HCT116 (cell line): ENCODE measurements around the gene VASN. TPM values are rescaled to one million over a fixed set of nuclear protein-coding genes. Genes with fewer than 3 reads are reported as not detected.
A peak's percentile ranks its signal among the peaks of the same experiment; 100 is the strongest.

Experiments
- ATAC-seq: fragments of 200-7000 bp; cut with Tn5 transposase; 2 replicates; pipeline ENCODE4 v1.9.1; 2020; ENCODE audit warnings: mild to moderate bottlenecking, moderate library complexity
- BruUV-seq: library from RNA; stranded (reverse); fragments of 400-500 nt; replicated peaks from 2 replicates; lab custom pipeline; 2021; lab: Mats Ljungman, UMichigan
- CTCF ChIA-PET: fragments of 300-600 bp; sonication (Branson Sonifier 250); formaldehyde crosslinking; loops from one replicate; lab custom pipeline; 2021; ENCODE audit warnings: antibody characterized with exemption; lab: Charles Lee
- POLR2A ChIA-PET: fragments of 300-600, 350-600 bp; sonication (Branson Sonifier 250); formaldehyde crosslinking; loops from one replicate; lab custom pipeline; 2021; ENCODE audit warnings: antibody characterized with exemption; lab: Charles Lee
- RAD21 ChIA-PET, 2 experiments: fragments of 300-600 bp; sonication (Branson Sonifier 250); formaldehyde crosslinking; loops; one replicate each; lab custom pipeline; 2023; ENCODE audit warnings: low total read pairs in 2 of 2; ENCODE audit not compliant: uncharacterized antibody in 2 of 2, unreplicated experiment in 2 of 2, low non-redundant PET in 1 of 2; lab: Charles Lee
- DNase-seq: peaks from one replicate; pipeline ENCODE4 v3.0.0-alpha.2; 2010; ENCODE audit warnings: low read depth, low spot score
- H2AFZ ChIP-seq: fragments of 200-600 bp; shearing (Covaris generic), sonication (generic); 2 replicates; pipeline ENCODE4 v1.6.1; 2017; ENCODE audit warnings: low read depth, mixed run types, mixed read lengths, antibody characterized with exemption, low read length; ENCODE audit not compliant: poor library complexity, severe bottlenecking
- H3K27ac ChIP-seq: 2 replicates; pipeline ENCODE4 v1.5.1; 2012; ENCODE audit warnings: low read depth, low read length
- H3K27me3 ChIP-seq: fragments of 200-600 bp; sonication (generic); 2 replicates; pipeline ENCODE4 v1.6.1; 2016; ENCODE audit warnings: mixed run types, low read length, mixed read lengths; ENCODE audit not compliant: insufficient read depth
- H3K36me3 ChIP-seq, 2 experiments: fragments of 200-500 bp in 1 of 2; fragments of 200-600 bp in 1 of 2; sonication (Bioruptor generic) in 1 of 2; sonication (generic) in 1 of 2; 2 replicates each; pipeline versions ENCODE4 v1.5.1 to v1.6.1; 2014 to 2016; ENCODE audit warnings: low read length in 2 of 2, inconsistent platforms in 1 of 2, mixed read lengths in 1 of 2, mixed run types in 1 of 2; ENCODE audit not compliant: insufficient read depth in 2 of 2, control insufficient read depth in 1 of 2
- H3K4me1 ChIP-seq, 2 experiments: fragments of 200-600 bp in 1 of 2; sonication (generic) in 1 of 2; 2 replicates each; pipeline versions ENCODE4 v1.5.1 to v1.6.1; 2012 to 2017; ENCODE audit warnings: low read length in 2 of 2, inconsistent platforms in 1 of 2, mild to moderate bottlenecking in 1 of 2, mixed read lengths in 1 of 2, mixed run types in 1 of 2, moderate library complexity in 1 of 2; ENCODE audit not compliant: insufficient read depth in 2 of 2, control insufficient read depth in 1 of 2
- H3K4me2 ChIP-seq: fragments of 200-600 bp; sonication (generic); 2 replicates; pipeline ENCODE4 v1.6.1; 2017; ENCODE audit warnings: mixed run types, low read length, mixed read lengths
- H3K4me3 ChIP-seq, 2 experiments: fragments of 200-600 bp in 1 of 2; sonication (generic) in 1 of 2; replicated peaks in 1 of 2; 2 replicates each; pipeline ENCODE4 v1.5.1; 2011 to 2016; ENCODE audit warnings: low read length in 2 of 2, control low read depth in 1 of 2, low read depth in 1 of 2, mild to moderate bottlenecking in 1 of 2, mixed read lengths in 1 of 2, mixed run types in 1 of 2
- H3K79me2 ChIP-seq: fragments of 200-600 bp; sonication (generic); 2 replicates; pipeline ENCODE4 v1.6.1; 2017; ENCODE audit warnings: mild to moderate bottlenecking, mixed run types, low read length, moderate library complexity, mixed read lengths; ENCODE audit not compliant: insufficient read depth
- H3K9ac ChIP-seq: fragments of 200-600 bp; sonication (generic); 2 replicates; pipeline ENCODE4 v1.6.1; 2016; ENCODE audit warnings: low read length, mixed read lengths
- H3K9me2 ChIP-seq: fragments of 200-600 bp; sonication (generic), shearing (Covaris generic); 2 replicates; pipeline ENCODE4 v1.6.1; 2017; ENCODE audit warnings: mixed run types, mild to moderate bottlenecking, moderate library complexity; ENCODE audit not compliant: insufficient read depth
- H3K9me3 ChIP-seq, 2 experiments: fragments of 200-500 bp in 1 of 2; fragments of 200-600 bp in 1 of 2; sonication (Bioruptor generic) in 1 of 2; sonication (generic) in 1 of 2; 2 replicates each; pipeline ENCODE4 v1.6.1; 2014 to 2017; ENCODE audit warnings: low read length in 2 of 2, mixed read lengths in 2 of 2, inconsistent platforms in 1 of 2, low read depth in 1 of 2, mild to moderate bottlenecking in 1 of 2, mixed run types in 1 of 2, moderate library complexity in 1 of 2; ENCODE audit not compliant: control insufficient read depth in 1 of 2, insufficient read depth in 1 of 2
- H4K20me1 ChIP-seq: fragments of 200-600 bp; sonication (generic), shearing (Covaris generic); 2 replicates; pipeline ENCODE4 v1.6.1; 2017; ENCODE audit warnings: mixed run types, mild to moderate bottlenecking, moderate library complexity; ENCODE audit not compliant: insufficient read depth
- CEBPB ChIP-seq: IDR thresholded peaks from 2 replicates; pipeline ENCODE4 v1.6.1; 2012; ENCODE audit warnings: low read depth
- CTCF ChIP-seq, 3 experiments: fragments of 200-600 bp in 1 of 3; sonication (generic) in 1 of 3; IDR thresholded peaks in 2 of 3; conservative IDR thresholded peaks in 1 of 3; 2 replicates each; pipeline ENCODE4 v1.5.1; 2012 to 2017; ENCODE audit warnings: low read depth in 2 of 3, low read length in 2 of 3, antibody characterized with exemption in 1 of 3, borderline replicate concordance in 1 of 3, control low read depth in 1 of 3, mild to moderate bottlenecking in 1 of 3, mixed read lengths in 1 of 3, mixed run types in 1 of 3, moderate library complexity in 1 of 3; ENCODE audit not compliant: insufficient read depth in 1 of 3
- EZH2 ChIP-seq: fragments of 200-600 bp; sonication (generic); IDR thresholded peaks from 2 replicates; pipeline ENCODE4 v1.6.1; 2017; ENCODE audit warnings: antibody characterized with exemption, mixed run types
- JUND ChIP-seq: IDR thresholded peaks from 2 replicates; pipeline ENCODE4 v1.6.1; 2012
- MAX ChIP-seq: IDR thresholded peaks from 2 replicates; pipeline ENCODE4 v1.6.1; 2012
- POLR2AphosphoS5 ChIP-seq: IDR thresholded peaks from 2 replicates; pipeline ENCODE4 v1.6.1; 2011; ENCODE audit warnings: mild to moderate bottlenecking, low read depth, low read length, moderate library complexity
- REST ChIP-seq: IDR thresholded peaks from 2 replicates; pipeline ENCODE4 v1.6.1; 2012; ENCODE audit warnings: low read depth
- SIN3A ChIP-seq: IDR thresholded peaks from 2 replicates; pipeline ENCODE4 v1.6.1; 2012; ENCODE audit warnings: low read depth
- SRF ChIP-seq: IDR thresholded peaks from 2 replicates; pipeline ENCODE4 v1.6.1; 2012; ENCODE audit warnings: low read depth
- TCF7L2 ChIP-seq: IDR thresholded peaks from 2 replicates; pipeline ENCODE4 v1.7.0; 2011; ENCODE audit warnings: borderline replicate concordance, inconsistent platforms; ENCODE audit not compliant: insufficient read depth, insufficient read length; ENCODE audit errors: extremely low read depth
- YY1 ChIP-seq: IDR thresholded peaks from 2 replicates; pipeline ENCODE4 v1.6.1; 2011; ENCODE audit warnings: low read length, low read depth, moderate library complexity, mild to moderate bottlenecking; ENCODE audit not compliant: insufficient replicate concordance; ENCODE audit errors: extremely low read depth
- ZFX ChIP-seq: fragments of 450-650 bp; IDR thresholded peaks from 2 replicates; pipeline ENCODE4 v1.6.1; 2017
- ZNF274 ChIP-seq: fragments of 200-500 bp; sonication (Bioruptor generic); IDR thresholded peaks from 2 replicates; pipeline ENCODE4 v1.6.1; 2014; ENCODE audit warnings: mild to moderate bottlenecking, low read depth, low read length, inconsistent platforms
- intact Hi-C: fragments of 100-400 bp; cut with micrococcal nuclease; formaldehyde crosslinking; loops from 2 replicates; pipeline ENCODE4 v1.10.0; 2022
- total RNA-seq: library from RNA; stranded (reverse); gene quantifications from one replicate; pipeline ENCODE4 v1.2.1, GENCODE V29; 2021; ENCODE audit not compliant: unreplicated experiment

The VASN gene
- total RNA-seq, 1 experiment from 2014 or later = 6.3 TPM

- DNase-seq (no peak), ATAC-seq (no peak)
- Histone ChIP-seq H2AFZ (no peak overlapping the region), H3K9me2 (no peaks in the 10 kb centered on the region), H3K4me2 (peak overlapping the region; percentile 29; the same call in 1 of the 2 replicates), H3K79me2 (no peaks in the 10 kb centered on the region), H3K9me3 (no peaks in the 10 kb centered on the region), H3K4me1 (peaks cover 6 to 12% of the 10 kb centered on the region in 2 experiments), H4K20me1 (no peaks in the 10 kb centered on the region), H3K4me3 (no peak overlapping the region), H3K27ac (peak overlapping the region; percentile 20; the same call in 1 of the 2 replicates), H3K36me3 (no peaks in the 10 kb centered on the region; a peak in 1 of 4 replicates), H3K9ac (no peak overlapping the region), H3K27me3 (no peaks in the 10 kb centered on the region)
- BruUV-seq = no TSS peak
- RAD21 ChIA-PET = interaction anchor here (1.0 to 1.8 kb wide), 3 partner anchors 14 to 43 kb away, joined by 3 to 13 read pairs (median 9); no protein-coding TSS in a partner anchor
- TF ChIP-seq ZFX = no peak
- TF ChIP-seq SIN3A = no peak
- POLR2A ChIA-PET = no interaction called here
- CTCF ChIA-PET = interaction anchor here (0.9 to 4.4 kb wide), 2 partner anchors 9 to 43 kb away, joined by 6 to 52 read pairs; no protein-coding TSS in a partner anchor
- intact Hi-C loops = loop anchor here (1.0 kb wide), 1 partner anchor 42 kb away; no protein-coding TSS in a partner anchor
Measured at GRCh38 chr16:4359914-4360313, 11.7 kb upstream of the VASN start.

GRCh38 chr16:4360538-4361021, 11.1 kb upstream of the VASN start:
- RAD21 ChIA-PET = interaction anchor here in 1 of 2 experiments (1.8 kb wide), 1 partner anchor 43 kb away, joined by 13 read pairs; no protein-coding TSS in a partner anchor
- H3K79me2 ChIP-seq = no peaks in the 10 kb centered on the region
- peaks cover 6 to 12% of the 10 kb centered on the region in 2 experiments for H3K4me1 ChIP-seq
- H3K9me2 ChIP-seq = no peaks in the 10 kb centered on the region
- H3K4me3 ChIP-seq = no peak overlapping the region
- CTCF ChIA-PET = interaction anchor here (0.7 to 4.4 kb wide), 4 partner anchors 9 to 101 kb away, joined by 3 to 52 read pairs (median 3); no protein-coding TSS in a partner anchor
- no peaks in the 10 kb centered on the region for H4K20me1 ChIP-seq
- H2AFZ ChIP-seq = no peak overlapping the region
- BruUV-seq = no TSS peak
- TF ChIP-seq JUND (no peak), CTCF (IDR thresholded peaks at IDR 0.05 in 2 of 3, conservative IDR thresholded peaks at IDR 0.05 in 1 of 3; ENCODE audit: borderline replicate concordance in 1 of 3, insufficient read depth in 1 of 3, low read depth in 2 of 3, low read length in 2 of 3) (no peak), REST (no peak), ZNF274 (no peak), ZFX (no peak), EZH2 (no peak), SRF (no peak), CEBPB (no peak), MAX (no peak), YY1 (no peak), POLR2AphosphoS5 (no peak), SIN3A (no peak), TCF7L2 (no peak)
- POLR2A ChIA-PET = no interaction called here
- peak overlapping the region; percentile 29; the same call in 1 of the 2 replicates for H3K4me2 ChIP-seq
- H3K27ac ChIP-seq = peak overlapping the region; percentile 20; the same call in 1 of the 2 replicates
- intact Hi-C loops = no loop called here
- no peak overlapping the region for H3K9ac ChIP-seq
- H3K36me3 ChIP-seq = no peaks in the 10 kb centered on the region; a peak in 1 of 4 replicates
- ATAC-seq (peak; percentile 93), DNase-seq (no peak)
- H3K9me3 ChIP-seq = no peaks in the 10 kb centered on the region
- H3K27me3 ChIP-seq = no peaks in the 10 kb centered on the region
